Measurements from ENCODE around the gene GARNL3. TPM values are rescaled to one million over a fixed set of nuclear protein-coding genes. Genes with fewer than 3 reads are reported as not detected.

The GARNL3 gene
- total and polyA plus RNA-seq, 2 of the 13 experiments (the other 11 are each of a cell fraction or from before 2014, with no cell fraction given): 3.9 to 11.0 TPM

DNA sequence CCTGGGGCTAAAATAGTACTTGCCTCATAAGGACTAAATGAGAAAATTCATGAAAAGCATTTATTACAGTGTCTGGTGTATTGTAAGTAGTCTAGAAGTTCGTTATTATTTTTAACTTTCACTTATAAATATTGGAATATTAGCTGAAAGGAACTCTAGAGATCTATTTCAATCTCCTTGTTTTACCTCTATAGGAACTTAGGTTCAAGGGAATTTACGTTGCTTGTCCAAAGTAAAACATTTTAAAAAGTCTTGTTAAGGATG, 55.5 kb downstream of the GARNL3 start:
- Histone ChIP-seq H3K4me3 (replicated peaks in 1 of 3; ENCODE audit: insufficient read depth in 1 of 3, low read depth in 2 of 3, low read length in 3 of 3) (no peak overlapping the region), H3K27me3 (ENCODE audit: control insufficient read depth in 1 of 2, insufficient read depth in 2 of 2, low read length in 2 of 2) (no peaks in the 10 kb centered on the region), H3K9ac (ENCODE audit: insufficient read depth, low read depth, low read length) (no peak overlapping the region), H2AFZ (ENCODE audit: low read length) (no peak overlapping the region), H3K27ac (ENCODE audit: extremely low read length, insufficient read depth, low read length) (no peak overlapping the region), H3K4me1 (ENCODE audit: insufficient read depth, low read length) (no peaks in the 10 kb centered on the region), H3K79me2 (ENCODE audit: insufficient read depth, low read length) (no peaks in the 10 kb centered on the region), H3K36me3 (replicated peaks in 1 of 2; ENCODE audit: control insufficient read depth in 1 of 2, insufficient read depth in 2 of 2, low read length in 2 of 2) (peaks cover 0 to 7% of the 10 kb centered on the region in 2 experiments; a peak in 3 of 5 replicates), H4K20me1 (ENCODE audit: insufficient read depth, low read length) (no peaks in the 10 kb centered on the region), H3K4me2 (ENCODE audit: low read depth, low read length) (no peak overlapping the region), H3K9me3 (ENCODE audit: low read length) (no peaks in the 10 kb centered on the region)
- WGBS (ENCODE audit: low lambda C conversion rate): 79% methylated on average over 2 of the region's 2 CpGs
- DNase-seq (ENCODE audit: low spot score) (no peak), FAIRE-seq (no peak), ATAC-seq (no peak)
- CTCF ChIA-PET (ENCODE audit: low intra/inter-chr PET ratio, low total read pairs): no interaction called here
- POLR2A ChIA-PET: no interaction called here
- in situ Hi-C loops (cut with HindIII; ENCODE audit: extremely low pct_ligation_motif_present, low pct_unique_long_range_greater_than_20kb) (no loop called here), intact Hi-C loops (cut with micrococcal nuclease; ENCODE audit: unreplicated experiment) (no loop called here)
- no TSS peak for BruUV-seq (replicated peaks)
- TF ChIP-seq, protein P1, sequence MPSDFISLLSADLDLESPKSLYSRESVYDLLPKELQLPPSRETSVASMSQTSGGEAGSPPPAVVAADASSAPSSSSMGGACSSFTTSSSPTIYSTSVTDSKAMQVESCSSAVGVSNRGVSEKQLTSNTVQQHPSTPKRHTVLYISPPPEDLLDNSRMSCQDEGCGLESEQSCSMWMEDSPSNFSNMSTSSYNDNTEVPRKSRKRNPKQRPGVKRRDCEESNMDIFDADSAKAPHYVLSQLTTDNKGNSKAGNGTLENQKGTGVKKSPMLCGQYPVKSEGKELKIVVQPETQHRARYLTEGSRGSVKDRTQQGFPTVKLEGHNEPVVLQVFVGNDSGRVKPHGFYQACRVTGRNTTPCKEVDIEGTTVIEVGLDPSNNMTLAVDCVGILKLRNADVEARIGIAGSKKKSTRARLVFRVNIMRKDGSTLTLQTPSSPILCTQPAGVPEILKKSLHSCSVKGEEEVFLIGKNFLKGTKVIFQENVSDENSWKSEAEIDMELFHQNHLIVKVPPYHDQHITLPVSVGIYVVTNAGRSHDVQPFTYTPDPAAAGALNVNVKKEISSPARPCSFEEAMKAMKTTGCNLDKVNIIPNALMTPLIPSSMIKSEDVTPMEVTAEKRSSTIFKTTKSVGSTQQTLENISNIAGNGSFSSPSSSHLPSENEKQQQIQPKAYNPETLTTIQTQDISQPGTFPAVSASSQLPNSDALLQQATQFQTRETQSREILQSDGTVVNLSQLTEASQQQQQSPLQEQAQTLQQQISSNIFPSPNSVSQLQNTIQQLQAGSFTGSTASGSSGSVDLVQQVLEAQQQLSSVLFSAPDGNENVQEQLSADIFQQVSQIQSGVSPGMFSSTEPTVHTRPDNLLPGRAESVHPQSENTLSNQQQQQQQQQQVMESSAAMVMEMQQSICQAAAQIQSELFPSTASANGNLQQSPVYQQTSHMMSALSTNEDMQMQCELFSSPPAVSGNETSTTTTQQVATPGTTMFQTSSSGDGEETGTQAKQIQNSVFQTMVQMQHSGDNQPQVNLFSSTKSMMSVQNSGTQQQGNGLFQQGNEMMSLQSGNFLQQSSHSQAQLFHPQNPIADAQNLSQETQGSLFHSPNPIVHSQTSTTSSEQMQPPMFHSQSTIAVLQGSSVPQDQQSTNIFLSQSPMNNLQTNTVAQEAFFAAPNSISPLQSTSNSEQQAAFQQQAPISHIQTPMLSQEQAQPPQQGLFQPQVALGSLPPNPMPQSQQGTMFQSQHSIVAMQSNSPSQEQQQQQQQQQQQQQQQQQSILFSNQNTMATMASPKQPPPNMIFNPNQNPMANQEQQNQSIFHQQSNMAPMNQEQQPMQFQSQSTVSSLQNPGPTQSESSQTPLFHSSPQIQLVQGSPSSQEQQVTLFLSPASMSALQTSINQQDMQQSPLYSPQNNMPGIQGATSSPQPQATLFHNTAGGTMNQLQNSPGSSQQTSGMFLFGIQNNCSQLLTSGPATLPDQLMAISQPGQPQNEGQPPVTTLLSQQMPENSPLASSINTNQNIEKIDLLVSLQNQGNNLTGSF (CRISPR knock-in tag; IDR thresholded peaks at IDR 0.05): no peak
- TF ChIP-seq AGO1 (IDR thresholded peaks at IDR 0.05; ENCODE audit: low read depth, low read length, poor library complexity, severe bottlenecking): no peak
- TF ChIP-seq ARID2 (CRISPR knock-in tag; IDR thresholded peaks at IDR 0.05; ENCODE audit: borderline replicate concordance): no peak
- no peak for TF ChIP-seq LCORL (IDR thresholded peaks at IDR 0.05)
- TF ChIP-seq LCORL (CRISPR knock-in tag; IDR thresholded peaks at IDR 0.05): no peak
- no peak for TF ChIP-seq ZNF17 (CRISPR knock-in tag; IDR thresholded peaks at IDR 0.05)
- TF ChIP-seq SP140L (CRISPR knock-in tag; IDR thresholded peaks at IDR 0.05; ENCODE audit: borderline replicate concordance): no peak
- TF ChIP-seq SIX1 (CRISPR knock-in tag; IDR thresholded peaks at IDR 0.05; ENCODE audit: borderline replicate concordance): no peak
- TF ChIP-seq GZF1 (CRISPR knock-in tag; IDR thresholded peaks at IDR 0.05): no peak
- TF ChIP-seq ZNF891 (CRISPR knock-in tag; IDR thresholded peaks at IDR 0.05): no peak
- no peak for TF ChIP-seq SNAI1 (CRISPR knock-in tag; IDR thresholded peaks at IDR 0.05; ENCODE audit: borderline replicate concordance)
- no peak for TF ChIP-seq SKI (IDR thresholded peaks at IDR 0.05; ENCODE audit: partially characterized antibody)
- no peak for TF ChIP-seq YEATS4 (CRISPR knock-in tag; IDR thresholded peaks at IDR 0.05; ENCODE audit: borderline replicate concordance)
- TF ChIP-seq RFXANK (CRISPR knock-in tag; IDR thresholded peaks at IDR 0.05): no peak
- no peak for TF ChIP-seq POLR2AphosphoS2 (IDR thresholded peaks at IDR 0.05; ENCODE audit: low read depth, low read length)
- no peak for TF ChIP-seq ZNF496 (CRISPR knock-in tag; IDR thresholded peaks at IDR 0.05; ENCODE audit: insufficient replicate concordance)
- no peak for TF ChIP-seq NFATC3 (CRISPR knock-in tag; IDR thresholded peaks at IDR 0.05)
- TF ChIP-seq PPARG (CRISPR knock-in tag; conservative IDR thresholded peaks at IDR 0.05): no peak
- no peak for TF ChIP-seq JUN (CRISPR knock-in tag; IDR thresholded peaks at IDR 0.05)
- no peak for TF ChIP-seq ZNF83 (CRISPR knock-in tag; IDR thresholded peaks at IDR 0.05; ENCODE audit: borderline replicate concordance)
- TF ChIP-seq RFXAP (CRISPR knock-in tag; IDR thresholded peaks at IDR 0.05; ENCODE audit: borderline replicate concordance): no peak
